Measurements from ENCODE around the gene KRT2. TPM values are rescaled to one million over a fixed set of nuclear protein-coding genes. Genes with fewer than 3 reads are reported as not detected.

Gene KRT2
- polyA plus RNA-seq, 2 of the 4 experiments (the other 2 are of a cell fraction), result 0.09 TPM; not detected in 1

- Histone ChIP-seq H3K27ac (no peak overlapping the region), H3K4me1 (no peaks in the 10 kb centered on the region), H3K9me3 (no peaks in the 10 kb centered on the region), H3K4me3 (no peak overlapping the region), H3K4me2 (no peak overlapping the region)
- ChIA-PET POLR2A (no interaction called here), CTCF (interaction anchor here (0.9 to 1.4 kb wide), 4 partner anchors 11 to 184 kb away, joined by 3 to 4 read pairs (median 4); no protein-coding TSS in a partner anchor)
- TF ChIP-seq HMGXB4 (CRISPR knock-in tag; IDR thresholded peaks at IDR 0.05; ENCODE audit: borderline replicate concordance) (no peak), MYC (IDR thresholded peaks at IDR 0.05; ENCODE audit: borderline replicate concordance, low read length) (no peak), PBX3 (IDR thresholded peaks at IDR 0.05) (no peak), KDM1A (IDR thresholded peaks at IDR 0.05; ENCODE audit: low read depth) (no peak), JUN (IDR thresholded peaks at IDR 0.05) (no peak), CEBPB (IDR thresholded peaks at IDR 0.05) (no peak), KDM5A (IDR thresholded peaks at IDR 0.05) (no peak), RARB (CRISPR knock-in tag; IDR thresholded peaks at IDR 0.05) (no peak), FOSB (CRISPR knock-in tag; IDR thresholded peaks at IDR 0.05) (no peak), RFX5 (IDR thresholded peaks at IDR 0.05) (no peak), NFE2L2 (conservative IDR thresholded peaks at IDR 0.05; ENCODE audit: low read length) (no peak), TFCP2L1 (CRISPR knock-in tag; IDR thresholded peaks at IDR 0.05) (no peak), EP300 (IDR thresholded peaks at IDR 0.05) (no peak), RCOR1 (IDR thresholded peaks at IDR 0.05; ENCODE audit: low read depth, low read length) (no peak), MAZ (IDR thresholded peaks at IDR 0.05; ENCODE audit: borderline replicate concordance, low read depth, low read length) (no peak), CBX8 (IDR thresholded peaks at IDR 0.05) (no peak), FOXS1 (CRISPR knock-in tag; IDR thresholded peaks at IDR 0.05) (no peak), CHD4 (IDR thresholded peaks at IDR 0.05; ENCODE audit: borderline replicate concordance) (no peak), ZFP36 (IDR thresholded peaks at IDR 0.05; ENCODE audit: borderline replicate concordance, partially characterized antibody) (no peak), HDAC2 (IDR thresholded peaks at IDR 0.05) (no peak)
- 54% methylated on average over 12 of the region's 12 CpGs for WGBS (ENCODE audit: missing lambda C conversion rate)
- no peak for ATAC-seq
- no peak for DNase-seq (ENCODE audit: low read depth in 1 of 2, low spot score in 1 of 2)
- no peak for FAIRE-seq
Observed at GRCh38 chr12:52681526-52682380, 29.7 kb upstream of the KRT2 start.

- no peaks in the 10 kb centered on the region for H3K9me3 ChIP-seq
- no peak for DNase-seq (ENCODE audit: low read depth in 1 of 2, low spot score in 1 of 2)
- CTCF ChIA-PET, result interaction anchor here (0.8 kb wide), 1 partner anchor 97 kb away, joined by 3 read pairs; no protein-coding TSS in a partner anchor
- 50% methylated on average over 3 of the region's 3 CpGs for WGBS (ENCODE audit: missing lambda C conversion rate)
- H3K4me3 ChIP-seq, result no peak within 1 kb of the TSS
- POLR2A ChIA-PET, result no interaction called here
- H3K4me1 ChIP-seq, result no peaks in the 10 kb centered on the region
- TF ChIP-seq RAD21 (conservative IDR thresholded peaks at IDR 0.05 in 1 of 2, IDR thresholded peaks at IDR 0.05 in 1 of 2) (no peak), HMGXB4 (CRISPR knock-in tag; IDR thresholded peaks at IDR 0.05; ENCODE audit: borderline replicate concordance) (no peak), MAFK (IDR thresholded peaks at IDR 0.05; ENCODE audit: partially characterized antibody) (peak; percentile 61), REST (IDR thresholded peaks at IDR 0.05) (no peak), SREBF2 (IDR thresholded peaks at IDR 0.05) (no peak)
- FAIRE-seq, result no peak
- no peak within 1 kb of the TSS for H3K4me2 ChIP-seq
- H3K27ac ChIP-seq, result no peak within 1 kb of the TSS
- no peak for ATAC-seq
Observed at GRCh38 chr12:52680363-52680762, 28.4 kb upstream of the KRT2 start, which contains the start of gene KRT1. KRT1 (minus strand) TSS chr12:52680407; CDS start chr12:52680348, 59 bp downstream.
